NCI-H2227 treated with DMSO at 0.1 percent for 48 hours (cell line): Measurements from ENCODE around the gene TSHZ2.

Source experiments
- DNase-seq: peaks from one replicate; lab custom pipeline; 2025; lab: John Stamatoyannopoulos, UW

TSHZ2 gene

GRCh38 chr20:53282217-53282955 lies 310.2 kb downstream of the TSHZ2 start:
- no peak for DNase-seq

GRCh38 chr20:53283011-53283410 lies 310.9 kb downstream of the TSHZ2 start:
- DNase-seq: no peak

GRCh38 chr20:53283597-53283996 lies 311.4 kb downstream of the TSHZ2 start:
- peak; percentile 39 for DNase-seq

- no peak for DNase-seq
Observed at GRCh38 chr20:53284256-53284655, 312.1 kb downstream of the TSHZ2 start.

- no peak for DNase-seq
Observed at GRCh38 chr20:53284696-53285095, 312.5 kb downstream of the TSHZ2 start.

- DNase-seq: no peak
Observed at GRCh38 chr20:53287357-53288042, 315.3 kb downstream of the TSHZ2 start.

GRCh38 chr20:53291548-53291947 lies 319.4 kb downstream of the TSHZ2 start:
- no peak for DNase-seq

- DNase-seq: no peak
Observed at GRCh38 chr20:53292347-53292746, 320.2 kb downstream of the TSHZ2 start.

GRCh38 chr20:53294804-53295203 lies 322.6 kb downstream of the TSHZ2 start:
- DNase-seq: no peak

GRCh38 chr20:53296025-53296424 lies 323.9 kb downstream of the TSHZ2 start:
- no peak for DNase-seq

GRCh38 chr20:53296451-53297153 lies 324.4 kb downstream of the TSHZ2 start:
- no peak for DNase-seq

GRCh38 chr20:53297154-53297529 lies 325.0 kb downstream of the TSHZ2 start:
- DNase-seq: no peak

GRCh38 chr20:53298260-53298659 lies 326.1 kb downstream of the TSHZ2 start:
- no peak for DNase-seq

GRCh38 chr20:53298911-53299310 lies 326.8 kb downstream of the TSHZ2 start:
- no peak for DNase-seq

- DNase-seq: no peak
Observed at GRCh38 chr20:53299831-53300230, 327.7 kb downstream of the TSHZ2 start.

- no peak for DNase-seq
Observed at GRCh38 chr20:53301869-53302268, 329.7 kb downstream of the TSHZ2 start.

- no peak for DNase-seq
Observed at GRCh38 chr20:53302695-53303412, 330.7 kb downstream of the TSHZ2 start.

- DNase-seq: no peak
Observed at GRCh38 chr20:53303413-53303760, 331.2 kb downstream of the TSHZ2 start.

GRCh38 chr20:53304146-53304545 lies 332.0 kb downstream of the TSHZ2 start:
- DNase-seq: no peak

GRCh38 chr20:53306192-53306805 lies 334.1 kb downstream of the TSHZ2 start:
- no peak for DNase-seq

GRCh38 chr20:53307964-53308597 lies 335.9 kb downstream of the TSHZ2 start:
- DNase-seq: no peak

GRCh38 chr20:53309515-53309914 lies 337.4 kb downstream of the TSHZ2 start:
- DNase-seq: no peak
